ENCODE results near the gene KCNH3. TPM values are rescaled to one million over a fixed set of nuclear protein-coding genes. Genes with fewer than 3 reads are reported as not detected.

KCNH3 gene
- total and polyA plus RNA-seq, 2 of the 8 experiments (the other 6 are each of a cell fraction or from before 2014, with no cell fraction given) = 0.24 to 0.50 TPM

GRCh38 chr12:49588721-49589516, 50.1 kb downstream of the KCNH3 start:
- no peak for FAIRE-seq
- WGBS, 2 experiments (ENCODE audit: extremely low coverage in 1 of 2, insufficient coverage in 1 of 2, insufficient read length in 1 of 2, insufficient replicate concordance in 2 of 2, low coverage in 1 of 2, low lambda C conversion rate in 2 of 2, missing lambda C conversion rate in 1 of 2) = 88% methylated on average over 4 of the region's 4 CpGs; no CpG with 5 or more reads in 1 of the 2 experiments
- no peak overlapping the region for H3K4ac ChIP-seq (replicated peaks; ENCODE audit: insufficient read length, low read depth, low read length)
- H4K20me1 ChIP-seq (replicated peaks in 1 of 2; ENCODE audit: control insufficient read depth in 1 of 2, insufficient read depth in 2 of 2, low read length in 2 of 2) = peaks cover 0 to 2% of the 10 kb centered on the region in 2 experiments
- no peak overlapping the region for H3K18ac ChIP-seq (ENCODE audit: extremely low read depth, low read length)
- no peak overlapping the region for H2BK120ac ChIP-seq (replicated peaks; ENCODE audit: low read depth, low read length)
- H3K79me1 ChIP-seq (ENCODE audit: low read depth, low read length) = no peaks in the 10 kb centered on the region
- POLR2A ChIA-PET (ENCODE audit: partially characterized antibody) = interaction anchor here (1.1 kb wide), 1 partner anchor 153 kb away, joined by 3 read pairs; no protein-coding TSS in a partner anchor
- H3K14ac ChIP-seq (ENCODE audit: insufficient read length) = no peak overlapping the region
- H3K23me2 ChIP-seq (ENCODE audit: low read depth, low read length) = no peaks in the 10 kb centered on the region; the same call in 1 of the 2 replicates
- no peak overlapping the region for H4K5ac ChIP-seq (ENCODE audit: insufficient read length, low read depth, low read length)
- H2BK20ac ChIP-seq (ENCODE audit: low read length) = no peak overlapping the region
- H4K91ac ChIP-seq (replicated peaks; ENCODE audit: insufficient read length, low read length) = no peak overlapping the region
- H3K79me2 ChIP-seq (ENCODE audit: control insufficient read depth in 1 of 2, insufficient read depth in 2 of 2, low read length in 2 of 2) = no peaks in the 10 kb centered on the region
- no peak overlapping the region for H3K4me3 ChIP-seq (ENCODE audit: extremely low read depth in 1 of 4, insufficient read depth in 2 of 4, low read depth in 3 of 4, low read length in 4 of 4)
- H3K9me3 ChIP-seq (ENCODE audit: insufficient read depth in 2 of 2, low read depth in 1 of 2, low read length in 1 of 2) = no peaks in the 10 kb centered on the region
- H3K56ac ChIP-seq (replicated peaks; ENCODE audit: insufficient read length, low read depth, low read length) = no peak overlapping the region
- no peak overlapping the region for H2BK12ac ChIP-seq (ENCODE audit: low read depth, low read length)
- H3K23ac ChIP-seq (ENCODE audit: insufficient read length) = no peak overlapping the region
- H3K4me2 ChIP-seq (ENCODE audit: insufficient read depth in 1 of 2, low read depth in 2 of 2, low read length in 2 of 2) = no peak overlapping the region
- H2BK5ac ChIP-seq (ENCODE audit: low read depth, low read length) = no peak overlapping the region
- DNase-seq (ENCODE audit: low read depth in 1 of 2, low spot score in 2 of 2) = no peak
- CTCF ChIA-PET (ENCODE audit: partially characterized antibody) = interaction anchor here (0.6 to 2.4 kb wide), 10 partner anchors 9 to 230 kb away, joined by 3 to 12 read pairs (median 5); no protein-coding TSS in a partner anchor
- no peaks in the 10 kb centered on the region; a peak in 1 of 8 replicates for H3K36me3 ChIP-seq (ENCODE audit: control insufficient read depth in 2 of 4, insufficient read depth in 4 of 4, low read length in 3 of 4)
- no peak overlapping the region for H4K8ac ChIP-seq (ENCODE audit: extremely low read depth, insufficient read depth, low read length)
- H2AK5ac ChIP-seq (ENCODE audit: low read depth, low read length) = no peak overlapping the region
- H2BK15ac ChIP-seq (ENCODE audit: low read length) = no peak overlapping the region
- peak overlapping the region; percentile 38; the same call in 1 of the 2 replicates for H3K27ac ChIP-seq (ENCODE audit: low read depth, low read length)
- H3K27me3 ChIP-seq (replicated peaks in 1 of 4; ENCODE audit: control insufficient read depth in 3 of 4, extremely low read depth in 1 of 4, insufficient read depth in 3 of 4, low read length in 3 of 4) = no peaks in the 10 kb centered on the region
- no peak overlapping the region for H2AFZ ChIP-seq (ENCODE audit: low read length)
- H3K9ac ChIP-seq (replicated peaks in 1 of 4; ENCODE audit: extremely low read depth in 1 of 4, low read depth in 3 of 4, low read length in 3 of 4) = no peak overlapping the region
- no peaks in the 10 kb centered on the region; a peak in 1 of 7 replicates for H3K4me1 ChIP-seq (replicated peaks in 1 of 4; ENCODE audit: control insufficient read depth in 3 of 4, insufficient read depth in 4 of 4, low read length in 3 of 4)
- TF ChIP-seq POU5F1 (IDR thresholded peaks at IDR 0.05; ENCODE audit: low read depth, low read length) = no peak
- no peak for TF ChIP-seq EGR1 (IDR thresholded peaks at IDR 0.05; ENCODE audit: borderline replicate concordance, low read depth, low read length)
- TF ChIP-seq RXRA (IDR thresholded peaks at IDR 0.05; ENCODE audit: insufficient read depth, low read depth, low read length) = no peak
- TF ChIP-seq RFX5 (IDR thresholded peaks at IDR 0.05; ENCODE audit: borderline replicate concordance, low read depth, low read length) = no peak
- no peak for TF ChIP-seq BCL11A (IDR thresholded peaks at IDR 0.05; ENCODE audit: low read depth in 2 of 2, low read length in 2 of 2)
- TF ChIP-seq TAF1 (IDR thresholded peaks at IDR 0.05; ENCODE audit: low read depth, low read length) = no peak
- TF ChIP-seq NANOG (IDR thresholded peaks at IDR 0.05; ENCODE audit: insufficient read depth, low read depth, low read length, poor library complexity, severe bottlenecking) = no peak
- no peak for TF ChIP-seq MAX (IDR thresholded peaks at IDR 0.05)
- no peak for TF ChIP-seq TBP (IDR thresholded peaks at IDR 0.05; ENCODE audit: low read depth, low read length)
- TF ChIP-seq TAF7 (optimal IDR thresholded peaks at IDR 0.05; ENCODE audit: borderline replicate concordance, low read depth, low read length) = no peak
- no peak for TF ChIP-seq POLR2AphosphoS5 (IDR thresholded peaks at IDR 0.05; ENCODE audit: low read depth, low read length)
- TF ChIP-seq RBBP5 (IDR thresholded peaks at IDR 0.05; ENCODE audit: borderline replicate concordance, low read depth, low read length) = no peak

Measured in H1 (cell line).